ENCODE data around the gene ASXL2. TPM values are rescaled to one million over a fixed set of nuclear protein-coding genes. Genes with fewer than 3 reads are reported as not detected.

The ASXL2 gene
- total RNA-seq, 1 donor from 2014 or later, result 32.7 TPM

DNA sequence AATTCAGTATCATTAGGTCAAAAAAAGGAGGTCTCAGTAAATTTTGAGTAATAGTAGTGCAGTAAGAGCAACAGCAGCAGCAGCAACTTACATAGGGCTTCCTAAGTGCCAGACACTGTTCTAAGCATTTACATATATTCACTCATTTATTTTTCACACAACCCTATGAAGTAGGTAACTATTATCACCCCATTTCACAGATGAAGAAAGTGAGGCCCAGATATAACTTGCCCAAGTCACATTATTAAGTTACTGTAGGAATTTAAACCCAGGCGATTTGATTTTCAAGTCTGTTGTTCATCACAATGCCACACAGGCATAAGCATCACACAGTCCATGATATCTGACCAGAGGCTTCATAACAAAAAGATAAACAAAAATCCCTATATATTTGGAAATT is 114.7 kb downstream of the ASXL2 start:
- peaks cover 3% of the 10 kb centered on the region for H3K4me1 Mint-ChIP-seq (ENCODE audit: unreplicated experiment)
- H3K27ac Mint-ChIP-seq (ENCODE audit: unreplicated experiment), result no peak overlapping the region
- H3K27me3 Mint-ChIP-seq (ENCODE audit: unreplicated experiment), result no peaks in the 10 kb centered on the region
- DNase-seq (ENCODE audit: extremely low spot score, unreplicated experiment), result no peak
- no peak overlapping the region for H3K4me3 Mint-ChIP-seq (ENCODE audit: unreplicated experiment)
- TF ChIP-seq, protein P1, sequence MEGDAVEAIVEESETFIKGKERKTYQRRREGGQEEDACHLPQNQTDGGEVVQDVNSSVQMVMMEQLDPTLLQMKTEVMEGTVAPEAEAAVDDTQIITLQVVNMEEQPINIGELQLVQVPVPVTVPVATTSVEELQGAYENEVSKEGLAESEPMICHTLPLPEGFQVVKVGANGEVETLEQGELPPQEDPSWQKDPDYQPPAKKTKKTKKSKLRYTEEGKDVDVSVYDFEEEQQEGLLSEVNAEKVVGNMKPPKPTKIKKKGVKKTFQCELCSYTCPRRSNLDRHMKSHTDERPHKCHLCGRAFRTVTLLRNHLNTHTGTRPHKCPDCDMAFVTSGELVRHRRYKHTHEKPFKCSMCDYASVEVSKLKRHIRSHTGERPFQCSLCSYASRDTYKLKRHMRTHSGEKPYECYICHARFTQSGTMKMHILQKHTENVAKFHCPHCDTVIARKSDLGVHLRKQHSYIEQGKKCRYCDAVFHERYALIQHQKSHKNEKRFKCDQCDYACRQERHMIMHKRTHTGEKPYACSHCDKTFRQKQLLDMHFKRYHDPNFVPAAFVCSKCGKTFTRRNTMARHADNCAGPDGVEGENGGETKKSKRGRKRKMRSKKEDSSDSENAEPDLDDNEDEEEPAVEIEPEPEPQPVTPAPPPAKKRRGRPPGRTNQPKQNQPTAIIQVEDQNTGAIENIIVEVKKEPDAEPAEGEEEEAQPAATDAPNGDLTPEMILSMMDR (IDR thresholded peaks at IDR 0.05), result no peak
- no peaks in the 10 kb centered on the region for H3K9me3 Mint-ChIP-seq (ENCODE audit: unreplicated experiment)
- H3K36me3 Mint-ChIP-seq (ENCODE audit: unreplicated experiment), result peaks cover 52% of the 10 kb centered on the region

DNA sequence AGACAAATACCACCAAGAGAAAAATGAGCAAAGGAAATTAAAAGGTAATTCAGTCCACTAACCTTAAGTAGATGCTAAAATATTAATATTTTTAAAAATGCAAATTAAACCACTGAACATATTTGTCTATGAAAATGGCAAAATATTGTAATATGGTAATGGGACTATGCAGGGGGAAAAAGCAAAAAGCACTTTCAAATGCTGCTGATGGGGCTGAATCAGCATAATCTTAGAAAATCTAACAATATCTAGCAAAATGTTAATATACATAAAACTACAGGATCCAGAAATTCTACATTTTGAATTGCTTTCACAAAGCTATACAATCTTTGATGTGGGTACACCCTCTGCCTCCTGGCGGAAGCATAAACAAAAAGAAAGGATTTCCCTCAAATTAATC is 118.0 kb downstream of the ASXL2 start:
- Mint-ChIP-seq H3K27ac (ENCODE audit: unreplicated experiment) (no peak overlapping the region), H3K9me3 (ENCODE audit: unreplicated experiment) (no peaks in the 10 kb centered on the region), H3K27me3 (ENCODE audit: unreplicated experiment) (no peaks in the 10 kb centered on the region), H3K36me3 (ENCODE audit: unreplicated experiment) (peaks cover 39% of the 10 kb centered on the region), H3K4me1 (ENCODE audit: unreplicated experiment) (peaks cover 4% of the 10 kb centered on the region), H3K4me3 (ENCODE audit: unreplicated experiment) (no peak overlapping the region)
- no peak for DNase-seq (ENCODE audit: extremely low spot score, unreplicated experiment)
- TF ChIP-seq, protein P1 (IDR thresholded peaks at IDR 0.05), result no peak

DNA sequence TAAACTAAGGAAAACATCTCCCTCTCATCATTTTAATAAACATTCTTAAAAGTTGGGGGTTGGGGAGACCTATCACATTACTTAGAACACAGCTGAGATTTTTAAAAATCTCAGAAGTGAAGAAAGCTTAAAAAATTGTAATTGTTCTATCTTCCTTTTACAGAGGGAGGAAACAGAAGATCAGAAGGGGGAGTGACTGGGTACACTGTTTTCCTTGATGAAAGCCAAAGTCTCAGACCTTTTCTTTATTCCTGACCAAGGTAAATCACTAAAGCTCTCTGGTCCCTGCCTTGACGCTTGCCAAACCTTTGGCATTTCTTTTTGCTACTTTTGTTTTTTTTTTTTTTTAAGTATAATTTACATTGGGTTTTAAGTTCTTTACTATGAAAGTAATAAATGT is 119.9 kb downstream of the ASXL2 start:
- no peaks in the 10 kb centered on the region for H3K9me3 Mint-ChIP-seq (ENCODE audit: unreplicated experiment)
- no peak for DNase-seq (ENCODE audit: extremely low spot score, unreplicated experiment)
- peaks cover 4% of the 10 kb centered on the region for H3K4me1 Mint-ChIP-seq (ENCODE audit: unreplicated experiment)
- TF ChIP-seq, protein P1 (IDR thresholded peaks at IDR 0.05), result no peak
- no peak overlapping the region for H3K4me3 Mint-ChIP-seq (ENCODE audit: unreplicated experiment)
- H3K27ac Mint-ChIP-seq (ENCODE audit: unreplicated experiment), result no peak overlapping the region
- no peaks in the 10 kb centered on the region for H3K27me3 Mint-ChIP-seq (ENCODE audit: unreplicated experiment)
- peaks cover 46% of the 10 kb centered on the region for H3K36me3 Mint-ChIP-seq (ENCODE audit: unreplicated experiment)

DNA sequence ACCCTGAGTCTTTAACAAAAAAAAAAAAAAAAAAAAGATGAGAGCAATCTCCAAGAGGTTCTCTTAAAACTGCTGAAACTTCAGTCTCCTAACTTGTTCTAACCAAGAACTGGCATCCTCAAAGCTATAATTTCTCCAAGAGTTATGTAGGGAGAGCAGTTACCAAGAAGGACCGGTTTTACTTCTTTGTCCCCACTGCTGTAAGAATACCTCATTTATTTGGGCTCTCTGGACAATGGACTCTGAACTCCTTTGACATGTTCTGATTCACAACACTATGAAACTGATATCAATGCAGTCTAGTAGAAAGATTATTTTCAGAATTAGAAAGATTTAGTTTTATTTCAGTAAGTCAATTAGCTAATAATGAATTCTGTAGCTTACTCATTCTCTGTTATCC is 120.4 kb downstream of the ASXL2 start:
- no peak overlapping the region for H3K4me3 Mint-ChIP-seq (ENCODE audit: unreplicated experiment)
- H3K27ac Mint-ChIP-seq (ENCODE audit: unreplicated experiment), result no peak overlapping the region

DNA sequence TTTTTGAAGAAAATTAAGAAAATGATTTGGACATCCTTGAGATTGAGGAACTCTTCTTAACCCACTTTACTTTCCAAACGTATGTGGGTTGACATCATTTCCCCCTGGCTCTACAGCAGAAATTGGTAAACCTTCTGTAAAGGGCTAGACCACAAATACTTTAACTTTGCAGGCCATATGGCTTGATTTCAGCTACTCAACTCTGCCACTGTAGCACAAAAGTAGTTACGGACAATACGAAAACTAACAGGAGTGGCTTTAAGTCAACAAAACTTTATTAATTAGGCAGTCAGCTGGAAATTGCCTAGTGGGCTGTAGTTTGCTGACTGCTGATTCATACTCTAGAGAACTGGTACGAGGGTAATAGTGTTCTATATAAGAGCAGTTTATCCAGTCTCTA is 121.8 kb downstream of the ASXL2 start:
- no peak for DNase-seq (ENCODE audit: extremely low spot score, unreplicated experiment)
- no peak overlapping the region for H3K27ac Mint-ChIP-seq (ENCODE audit: unreplicated experiment)
- H3K27me3 Mint-ChIP-seq (ENCODE audit: unreplicated experiment), result no peaks in the 10 kb centered on the region
- TF ChIP-seq, protein P1 (IDR thresholded peaks at IDR 0.05), result no peak
- H3K4me3 Mint-ChIP-seq (ENCODE audit: unreplicated experiment), result no peak overlapping the region
- H3K36me3 Mint-ChIP-seq (ENCODE audit: unreplicated experiment), result peaks cover 49% of the 10 kb centered on the region
- no peaks in the 10 kb centered on the region for H3K9me3 Mint-ChIP-seq (ENCODE audit: unreplicated experiment)
- H3K4me1 Mint-ChIP-seq (ENCODE audit: unreplicated experiment), result peaks cover 4% of the 10 kb centered on the region

More for the DNA sequence above, 120.4 kb downstream of the ASXL2 start:
- TF ChIP-seq, protein P1 (IDR thresholded peaks at IDR 0.05), result no peak
- H3K36me3 Mint-ChIP-seq (ENCODE audit: unreplicated experiment), result peaks cover 47% of the 10 kb centered on the region
- H3K4me1 Mint-ChIP-seq (ENCODE audit: unreplicated experiment), result peaks cover 4% of the 10 kb centered on the region
- H3K9me3 Mint-ChIP-seq (ENCODE audit: unreplicated experiment), result no peaks in the 10 kb centered on the region
- no peak for DNase-seq (ENCODE audit: extremely low spot score, unreplicated experiment)
- no peaks in the 10 kb centered on the region for H3K27me3 Mint-ChIP-seq (ENCODE audit: unreplicated experiment)
